UCSD-AML1 (cell line): ENCODE results near the gene ST8SIA1.
A peak's percentile ranks its signal among the peaks of the same experiment; 100 is the strongest.

Source experiments
- DNase-seq: peaks from one replicate; lab custom pipeline; 2025; ENCODE audit not compliant: unreplicated experiment; lab: John Stamatoyannopoulos, UW

The ST8SIA1 gene

GRCh38 chr12:22284871-22285270, 49.6 kb downstream of the ST8SIA1 start:
- DNase-seq, result no peak

DNA sequence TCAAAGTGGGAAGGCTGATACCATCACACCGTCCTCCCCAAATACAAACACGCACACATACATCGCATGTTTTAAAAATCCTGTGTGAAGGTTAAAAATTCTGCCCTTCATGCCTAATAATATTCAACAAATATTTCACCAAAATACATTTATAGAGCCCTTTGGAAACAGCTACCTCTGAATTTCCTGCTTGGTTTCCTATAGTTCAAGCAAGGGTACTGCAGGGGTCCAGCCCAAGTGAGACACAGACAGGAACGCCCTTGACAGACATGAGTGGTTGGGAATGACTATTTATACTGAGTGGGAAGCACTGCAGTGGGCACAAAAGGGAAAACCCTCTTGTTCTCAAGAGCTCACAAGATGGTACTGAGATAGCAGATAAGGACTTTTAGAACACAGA, 51.0 kb downstream of the ST8SIA1 start:
- no peak for DNase-seq

DNA sequence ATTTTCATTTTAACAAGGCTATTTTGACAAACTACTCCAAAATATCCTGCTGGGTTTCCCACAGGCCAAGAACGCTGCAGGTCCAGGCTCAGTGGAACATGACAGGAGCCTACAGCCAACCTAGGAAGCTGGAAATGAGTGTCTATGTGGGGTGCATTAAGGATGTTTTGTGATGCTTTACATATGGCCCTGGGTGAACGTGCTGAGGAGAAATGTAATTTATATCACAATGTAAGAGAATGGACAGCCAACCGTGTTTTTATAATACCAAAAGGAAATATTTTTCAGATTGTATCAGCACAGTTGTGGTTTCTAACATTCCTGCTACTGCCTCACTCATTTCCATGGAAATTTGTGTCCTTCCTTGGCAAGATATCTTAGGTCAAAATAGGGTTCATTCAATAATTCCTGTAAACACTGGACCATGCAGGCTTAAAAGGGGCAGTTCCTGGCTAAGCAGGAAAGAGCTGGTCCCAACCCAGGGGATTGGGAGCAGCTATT, 51.5 kb downstream of the ST8SIA1 start:
- DNase-seq, result no peak

DNA sequence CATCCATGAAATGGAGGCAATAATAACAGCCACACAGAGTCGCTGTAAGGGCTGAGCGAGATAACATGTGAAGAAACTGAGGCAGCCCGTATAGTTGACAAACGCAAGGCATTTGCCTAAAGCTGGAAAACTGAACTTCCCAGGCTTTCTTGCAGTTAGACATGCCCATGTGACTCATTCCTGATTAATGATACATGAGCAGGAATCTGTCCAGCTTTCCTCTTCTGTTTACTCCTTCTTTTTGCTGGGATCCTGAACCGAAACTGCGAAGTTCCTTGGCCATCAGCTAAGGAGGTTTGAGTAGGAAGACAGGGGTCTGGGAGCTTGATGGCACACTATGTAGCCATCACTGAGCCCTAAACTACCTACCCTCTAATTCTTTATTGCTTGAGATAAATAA, 52.2 kb downstream of the ST8SIA1 start:
- DNase-seq, result no peak

- no peak for DNase-seq
These were observed 57.6 kb downstream of the ST8SIA1 start for GRCh38 chr12:22276867-22277266.

GRCh38 chr12:22276313-22276712, 58.2 kb downstream of the ST8SIA1 start:
- no peak for DNase-seq

DNA sequence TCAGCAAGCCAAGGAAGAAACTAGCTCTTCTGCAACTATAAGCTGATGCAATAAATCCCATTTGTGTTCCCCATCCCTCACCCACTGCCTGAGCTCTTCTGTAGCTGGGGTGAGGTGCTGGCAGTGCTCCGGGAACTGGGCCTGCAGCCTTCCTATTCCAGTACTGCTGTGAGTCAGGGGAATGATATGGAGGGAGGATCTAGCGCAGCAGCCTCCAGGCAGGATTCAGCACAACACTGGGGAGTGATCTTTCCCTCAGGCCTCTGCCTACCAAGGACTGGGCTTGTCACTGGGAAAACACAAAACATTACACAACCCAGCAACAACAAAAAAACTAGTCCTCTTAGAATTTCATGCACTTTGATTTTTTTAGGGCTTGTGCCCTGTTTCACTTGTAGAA, 58.7 kb downstream of the ST8SIA1 start:
- DNase-seq, result no peak

- DNase-seq, result no peak
These were observed 62.0 kb downstream of the ST8SIA1 start for GRCh38 chr12:22272335-22273151.

- DNase-seq, result no peak
These were observed 63.5 kb downstream of the ST8SIA1 start for GRCh38 chr12:22271023-22271422.

DNA sequence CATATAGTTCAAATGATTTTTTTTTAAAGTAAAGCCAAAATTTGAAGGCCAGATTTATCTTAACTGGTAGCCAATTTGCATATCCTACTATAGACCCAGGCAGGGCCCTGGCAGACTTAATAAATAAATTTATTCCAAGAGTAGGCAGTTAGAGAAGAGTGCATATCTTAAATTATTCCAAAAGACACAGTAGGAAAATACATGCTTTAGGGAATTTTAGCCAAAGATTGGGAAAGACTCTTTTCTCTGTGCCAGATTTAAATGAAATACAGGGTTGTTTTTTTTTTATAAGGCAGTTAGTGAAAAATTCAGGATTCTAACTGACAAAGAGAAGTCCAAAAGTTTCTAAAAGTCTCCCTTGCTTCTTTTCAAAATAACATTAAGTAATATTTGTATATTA, 65.5 kb downstream of the ST8SIA1 start:
- DNase-seq, result no peak

GRCh38 chr12:22268406-22268805, 66.1 kb downstream of the ST8SIA1 start:
- no peak for DNase-seq

- DNase-seq, result no peak
These were observed 68.4 kb downstream of the ST8SIA1 start for GRCh38 chr12:22266101-22266500.

DNA sequence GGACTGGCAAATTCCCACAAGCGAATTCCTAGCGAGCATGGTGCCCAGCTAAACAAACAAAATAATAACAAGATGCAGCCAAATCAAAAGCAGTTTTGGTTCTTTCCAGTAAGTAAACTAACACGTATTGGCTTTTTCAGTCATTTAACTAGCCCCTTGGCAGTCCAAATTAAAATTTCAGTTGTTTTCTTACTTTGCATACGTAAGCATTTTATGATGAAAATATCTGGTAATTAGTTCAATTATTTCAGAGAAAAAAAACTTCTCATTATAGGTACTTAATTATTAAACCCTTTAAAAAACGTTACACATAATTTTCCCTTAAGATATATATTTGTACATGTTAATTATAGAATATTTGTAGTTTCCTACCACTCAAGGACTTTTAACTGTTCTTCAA, 70.1 kb downstream of the ST8SIA1 start:
- DNase-seq, result no peak

DNA sequence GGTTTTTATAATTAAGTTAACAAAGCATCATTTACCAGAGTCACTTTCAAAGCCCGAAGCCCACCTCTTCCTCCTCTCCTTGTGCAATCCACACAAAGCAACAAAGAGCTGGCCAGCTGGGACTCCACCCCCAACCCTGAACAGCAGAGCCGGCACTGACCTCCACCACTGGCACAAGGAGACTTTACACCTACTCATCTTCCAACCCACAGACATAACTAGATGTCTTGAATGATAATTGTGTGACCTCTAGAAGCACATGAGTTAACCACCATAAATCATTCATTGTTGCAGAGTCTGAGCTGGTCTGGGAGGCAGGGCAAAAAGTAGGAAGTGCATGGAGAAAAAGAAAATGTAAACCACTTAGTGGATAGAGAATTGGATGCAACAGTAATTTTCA, 72.2 kb downstream of the ST8SIA1 start:
- no peak for DNase-seq

DNA sequence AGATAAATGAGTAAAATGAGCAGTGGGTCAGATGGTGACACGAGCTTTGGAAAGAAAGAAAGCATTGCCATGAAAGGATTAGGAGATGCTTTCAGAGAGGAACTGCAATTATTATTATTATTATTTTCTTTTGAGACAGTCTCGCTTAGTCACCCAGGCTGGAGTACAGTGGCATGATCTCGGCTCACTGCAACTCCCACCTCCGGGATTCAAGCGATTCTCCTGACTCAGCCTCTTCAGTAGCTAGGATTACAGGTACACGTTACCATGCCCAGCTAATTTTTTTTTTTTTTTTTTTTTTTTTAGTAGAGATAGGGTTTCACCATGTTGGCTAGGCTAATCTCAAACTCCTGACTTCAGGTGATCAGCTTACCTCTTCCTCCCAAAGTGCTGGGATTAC, 77.4 kb downstream of the ST8SIA1 start:
- no peak for DNase-seq

DNA sequence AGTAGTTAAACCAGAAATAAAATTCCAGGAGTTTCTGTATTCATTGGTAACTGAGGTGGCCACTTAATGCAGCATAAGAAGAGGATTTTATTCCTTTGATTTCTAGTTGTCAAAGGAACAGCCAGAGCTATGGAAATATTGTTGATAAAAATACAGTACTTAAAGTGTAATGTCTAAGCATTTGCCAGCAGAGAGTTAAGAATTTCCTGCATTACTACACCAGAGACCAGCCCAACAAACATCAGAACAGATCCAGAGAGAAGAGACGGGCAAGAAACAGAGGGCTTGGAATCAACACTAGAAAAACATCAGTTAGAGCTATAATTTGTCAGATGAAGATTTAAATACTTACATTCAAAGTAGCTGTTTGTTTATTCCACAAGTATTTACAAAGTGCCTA, 77.9 kb downstream of the ST8SIA1 start:
- no peak for DNase-seq

- no peak for DNase-seq
These were observed 78.5 kb downstream of the ST8SIA1 start for GRCh38 chr12:22256041-22256441.

GRCh38 chr12:22255097-22255496, 79.4 kb downstream of the ST8SIA1 start:
- DNase-seq, result no peak

DNA sequence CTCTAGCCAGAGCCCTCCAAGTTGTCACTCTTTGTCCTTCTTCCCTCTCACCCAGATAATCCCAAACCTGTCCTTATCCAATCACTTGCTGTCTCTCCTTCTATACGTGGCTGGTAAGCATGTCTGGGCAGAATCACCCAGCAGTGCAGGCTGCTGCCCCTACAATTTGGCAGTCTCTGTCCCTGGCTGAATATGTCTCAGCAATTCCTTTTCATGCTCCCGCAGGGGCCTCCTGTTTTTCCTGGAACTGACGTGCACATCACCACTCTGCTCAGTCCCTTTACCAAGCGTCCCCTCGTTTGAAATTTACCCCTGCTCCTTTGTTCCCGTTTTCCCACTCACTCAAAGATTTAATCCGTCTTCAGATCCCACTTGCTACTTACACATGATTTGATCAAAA, 80.0 kb downstream of the ST8SIA1 start:
- DNase-seq, result no peak

GRCh38 chr12:22252057-22252456, 82.5 kb downstream of the ST8SIA1 start:
- DNase-seq, result no peak

GRCh38 chr12:22250762-22251161, 83.7 kb downstream of the ST8SIA1 start:
- DNase-seq, result peak; percentile 14

GRCh38 chr12:22248571-22249115, 85.9 kb downstream of the ST8SIA1 start:
- DNase-seq, result no peak

GRCh38 chr12:22248121-22248520, 86.4 kb downstream of the ST8SIA1 start:
- no peak for DNase-seq
